Subcutaneous abdominal adipose tissue (tissue), 5 donors: ENCODE data around the gene CYP3A5.
"Not testable (repeated sequence)": the region's sequence is repeated elsewhere in the genome, so short reads cannot be mapped to it uniquely, and the experiment has no call there.

Experiments used
- H3K27ac ChIP-seq: one replicate; pipeline ENCODE4 v1.7.0; 2013; ENCODE audit warnings: low read depth, mild to moderate bottlenecking, inconsistent platforms, low read length, moderate library complexity
- H3K27me3 ChIP-seq, 5 donors: one replicate each; pipeline ENCODE4 v1.7.0; 2013; ENCODE audit warnings: low read length in 5 of 5, inconsistent platforms in 1 of 5; ENCODE audit not compliant: control insufficient read depth in 5 of 5, insufficient read depth in 4 of 5
- H3K36me3 ChIP-seq, 5 donors: one replicate each; pipeline ENCODE4 v1.7.0; 2013; ENCODE audit warnings: low read length in 5 of 5; ENCODE audit not compliant: control insufficient read depth in 5 of 5, insufficient read depth in 5 of 5
- H3K4me1 ChIP-seq, 5 donors: one replicate each; pipeline ENCODE4 v1.7.0; 2013; ENCODE audit warnings: low read length in 5 of 5, mild to moderate bottlenecking in 3 of 5, moderate library complexity in 1 of 5; ENCODE audit not compliant: control insufficient read depth in 5 of 5, insufficient read depth in 5 of 5
- H3K4me3 ChIP-seq, 5 donors: one replicate each; pipeline ENCODE4 v1.7.0; 2013; ENCODE audit warnings: low read length in 5 of 5, low read depth in 1 of 5
- H3K9ac ChIP-seq, 5 donors: one replicate each; pipeline ENCODE4 v1.7.0; 2013; ENCODE audit warnings: low read length in 5 of 5, mild to moderate bottlenecking in 4 of 5, moderate library complexity in 3 of 5
- H3K9me3 ChIP-seq, 5 donors: one replicate each; pipeline ENCODE4 v1.7.0; 2013; ENCODE audit warnings: low read length in 5 of 5; ENCODE audit not compliant: control insufficient read depth in 5 of 5
- donor health status: healthy.
- donor health status: healthy.
- donor health status: healthy.
- donor health status: healthy.
- donor health status: healthy.

Gene CYP3A5

DNA sequence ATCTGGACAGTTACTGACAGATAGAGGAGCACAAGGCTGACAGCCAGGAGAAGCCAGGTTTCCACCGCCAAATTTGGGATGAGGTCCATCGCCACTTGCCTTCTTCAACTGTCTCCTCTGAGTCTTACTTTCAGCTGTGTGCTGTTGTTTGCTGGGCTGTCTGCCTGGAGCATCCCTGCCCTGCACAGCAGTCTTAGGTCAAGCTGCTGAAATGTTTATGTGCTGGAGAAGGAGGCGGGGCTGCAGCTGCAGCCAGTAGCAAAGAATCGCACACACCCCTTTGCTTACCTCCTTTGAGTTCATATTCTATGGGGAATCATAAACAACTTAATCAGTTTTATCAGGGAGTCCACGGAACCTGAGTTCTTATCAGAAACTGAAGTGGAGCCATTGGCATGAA, 20.1 kb upstream of the CYP3A5 start:
- H3K9ac ChIP-seq = no peak overlapping the region
- H3K4me1 ChIP-seq = no peaks in the 10 kb centered on the region
- H3K4me3 ChIP-seq = no peak overlapping the region
- H3K36me3 ChIP-seq = no peaks in the 10 kb centered on the region
- H3K27ac ChIP-seq = no peak overlapping the region
- H3K27me3 ChIP-seq = no peaks in the 10 kb centered on the region
- H3K9me3 ChIP-seq = no peaks in the 10 kb centered on the region

DNA sequence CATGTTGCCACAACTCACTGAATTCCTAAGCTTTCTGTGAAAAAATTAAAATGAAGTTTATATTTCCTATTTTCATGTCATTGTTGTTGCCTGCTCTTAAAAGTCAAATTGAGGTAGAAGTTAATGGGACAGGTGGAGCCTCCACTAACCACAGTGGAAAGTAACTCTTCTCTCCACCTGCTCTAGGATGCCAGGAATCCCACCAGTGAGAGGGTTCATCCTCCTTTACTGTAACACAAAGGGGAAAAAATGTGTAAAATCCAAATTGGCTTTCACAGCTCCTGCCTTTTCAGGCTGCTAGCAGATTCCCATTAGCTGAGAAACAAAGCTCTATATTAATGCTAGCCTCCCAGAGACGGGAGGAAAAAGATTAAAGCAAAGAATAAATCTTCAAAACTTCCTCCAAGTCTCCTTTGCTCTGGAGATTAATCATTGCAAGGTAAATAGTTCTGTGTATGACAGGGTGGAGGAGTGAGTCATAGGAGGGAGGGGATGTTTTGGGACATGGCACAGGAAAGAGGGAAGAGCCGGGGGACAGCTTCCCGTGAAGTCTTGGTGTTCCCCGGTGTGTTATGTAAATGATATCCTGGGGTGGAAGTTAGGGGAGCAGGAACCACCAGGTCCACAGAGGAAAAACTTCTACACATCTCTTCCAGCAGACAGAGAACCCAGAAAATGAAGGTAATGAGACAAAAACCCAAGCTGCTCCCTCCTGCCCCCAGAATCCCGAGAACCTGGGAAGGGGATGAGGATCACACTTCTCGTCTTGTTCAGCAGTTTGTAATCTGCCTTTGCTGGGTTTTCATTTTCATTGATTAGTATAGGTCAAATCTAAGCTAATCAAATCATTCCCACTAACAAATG, 19.3 kb upstream of the CYP3A5 start:
- H3K4me3 ChIP-seq, H3K27me3 ChIP-seq, H3K9me3 ChIP-seq, H3K27ac ChIP-seq, H3K9ac ChIP-seq, H3K4me1 ChIP-seq, H3K36me3 ChIP-seq: not testable (repeated sequence)

DNA sequence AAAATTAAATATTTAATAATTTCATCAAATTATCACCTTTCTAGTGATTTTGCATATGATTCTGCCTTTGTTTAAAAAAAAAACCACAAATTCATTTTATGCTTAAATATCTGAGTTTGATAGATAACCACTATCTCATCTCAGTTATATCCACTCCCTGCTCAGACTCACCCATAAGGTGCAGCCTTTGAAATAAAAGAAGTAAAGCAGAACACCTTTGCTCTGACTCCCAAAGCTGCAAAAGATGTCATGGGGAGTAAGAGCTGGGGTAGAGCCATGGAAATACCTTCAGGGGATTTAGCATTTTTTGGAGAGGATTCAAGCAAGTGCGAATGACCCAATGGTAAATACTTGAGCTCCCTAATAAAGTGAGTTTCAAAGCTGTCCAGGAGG, 15.1 kb upstream of the CYP3A5 start:
- peaks cover 0 to 3% (median 0%) of the 10 kb centered on the region in 5 donors for H3K9me3 ChIP-seq
- no peak overlapping the region for H3K9ac ChIP-seq
- H3K36me3 ChIP-seq = no peaks in the 10 kb centered on the region
- no peaks in the 10 kb centered on the region for H3K4me1 ChIP-seq
- H3K27me3 ChIP-seq = no peaks in the 10 kb centered on the region
- no peak overlapping the region for H3K27ac ChIP-seq
- no peak overlapping the region for H3K4me3 ChIP-seq

DNA sequence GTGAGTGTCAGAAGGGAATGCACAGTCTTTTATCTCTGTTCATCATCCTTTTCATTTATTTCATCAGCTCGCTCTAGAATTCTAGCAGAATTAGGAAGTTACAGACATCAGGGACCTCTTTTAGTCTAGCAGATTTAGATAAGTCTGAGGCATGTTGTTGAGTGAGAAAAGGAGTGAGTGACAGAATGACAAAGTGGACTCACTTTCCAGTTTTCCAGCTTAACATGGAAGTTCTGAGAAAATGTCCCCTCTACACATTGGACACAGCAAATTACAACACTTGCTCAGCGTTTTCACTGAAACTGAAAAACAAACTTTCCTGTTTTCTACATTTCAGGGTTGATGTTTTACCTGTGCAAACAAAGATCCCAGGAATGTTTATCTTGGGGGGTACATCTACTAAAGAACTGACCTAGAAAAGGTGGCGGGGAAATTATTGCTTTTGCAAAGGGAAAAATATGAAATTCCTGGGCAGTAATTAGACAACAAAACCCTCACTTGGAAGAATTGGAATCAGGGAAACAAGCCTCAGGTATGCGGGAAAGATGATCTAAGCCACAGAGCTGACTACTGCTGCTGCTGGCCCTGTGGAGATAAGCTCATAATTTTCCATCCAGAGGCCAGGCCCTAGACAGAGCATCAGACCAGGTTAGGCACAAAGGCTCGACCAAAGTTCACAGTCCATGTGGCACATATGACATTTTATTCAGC, 14.6 kb upstream of the CYP3A5 start:
- Histone ChIP-seq H3K4me3 (no peak overlapping the region), H3K27ac (no peak overlapping the region), H3K27me3 (no peaks in the 10 kb centered on the region), H3K36me3 (no peaks in the 10 kb centered on the region), H3K9ac (no peak overlapping the region), H3K4me1 (no peaks in the 10 kb centered on the region), H3K9me3 (peaks cover 0 to 3% (median 0%) of the 10 kb centered on the region in 5 donors)

DNA sequence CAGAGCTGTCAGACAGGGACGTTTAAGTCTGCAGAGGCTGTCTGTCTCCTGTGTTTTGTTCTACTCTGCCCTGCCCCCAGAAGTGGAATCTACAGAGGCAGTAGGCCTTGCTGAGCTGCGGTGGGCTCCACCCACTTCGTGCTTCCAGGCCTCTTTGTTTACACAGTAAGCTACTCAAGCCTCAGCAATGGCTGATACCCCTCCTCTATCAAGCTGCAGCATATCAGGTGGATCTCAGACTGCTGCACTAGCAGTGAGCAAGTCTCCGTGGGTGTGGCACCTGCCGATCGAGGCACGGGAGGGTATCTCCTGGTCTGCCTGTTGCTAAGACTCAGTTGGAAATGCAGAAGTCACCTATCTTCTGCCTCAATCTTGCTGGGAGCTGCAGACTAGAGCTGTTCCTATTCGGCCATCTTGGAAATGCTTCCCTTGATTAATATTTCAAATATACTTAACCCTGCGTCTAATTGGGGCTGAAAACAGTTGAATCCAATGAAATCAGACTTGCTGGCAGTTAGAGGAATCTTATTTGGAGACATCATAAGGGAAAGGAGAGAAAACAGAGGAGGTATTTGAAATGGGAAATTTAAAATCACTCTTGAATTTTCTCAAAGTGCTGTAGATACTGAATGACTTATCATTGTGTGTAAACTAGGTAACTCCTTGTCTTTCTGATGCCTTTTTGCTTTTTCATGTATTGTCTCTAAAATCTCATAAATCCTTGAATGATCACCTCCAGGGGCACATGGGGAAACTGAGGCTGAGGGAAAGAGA, 13.8 kb upstream of the CYP3A5 start:
- Histone ChIP-seq H3K27me3 (no peaks in the 10 kb centered on the region), H3K9me3 (peaks cover 0 to 3% (median 0%) of the 10 kb centered on the region in 5 donors), H3K9ac (no peak overlapping the region), H3K36me3 (no peaks in the 10 kb centered on the region), H3K27ac (no peak overlapping the region), H3K4me3 (no peak overlapping the region), H3K4me1 (no peaks in the 10 kb centered on the region)

DNA sequence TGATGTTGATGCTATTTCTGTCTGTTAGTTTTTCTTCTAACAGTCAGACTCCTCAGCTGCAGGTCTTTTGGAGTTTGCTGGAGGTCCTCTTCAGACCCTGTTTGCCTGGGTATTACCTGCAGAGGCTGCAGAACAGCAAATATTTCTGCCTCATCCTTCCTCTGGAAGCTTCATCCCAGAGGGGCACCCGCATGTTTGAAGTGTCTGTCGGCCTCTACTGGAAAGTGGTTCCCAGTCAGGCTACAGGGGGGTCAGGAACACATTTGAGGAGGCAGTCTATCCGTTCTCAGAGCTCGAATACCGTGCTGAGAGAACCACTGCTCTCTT, 13.3 kb upstream of the CYP3A5 start:
- H3K27me3 ChIP-seq = no peaks in the 10 kb centered on the region
- H3K4me3 ChIP-seq = no peak overlapping the region
- no peaks in the 10 kb centered on the region for H3K4me1 ChIP-seq
- peaks cover 0 to 3% (median 0%) of the 10 kb centered on the region in 5 donors for H3K9me3 ChIP-seq
- no peak overlapping the region for H3K27ac ChIP-seq
- H3K36me3 ChIP-seq = no peaks in the 10 kb centered on the region
- no peak overlapping the region for H3K9ac ChIP-seq

DNA sequence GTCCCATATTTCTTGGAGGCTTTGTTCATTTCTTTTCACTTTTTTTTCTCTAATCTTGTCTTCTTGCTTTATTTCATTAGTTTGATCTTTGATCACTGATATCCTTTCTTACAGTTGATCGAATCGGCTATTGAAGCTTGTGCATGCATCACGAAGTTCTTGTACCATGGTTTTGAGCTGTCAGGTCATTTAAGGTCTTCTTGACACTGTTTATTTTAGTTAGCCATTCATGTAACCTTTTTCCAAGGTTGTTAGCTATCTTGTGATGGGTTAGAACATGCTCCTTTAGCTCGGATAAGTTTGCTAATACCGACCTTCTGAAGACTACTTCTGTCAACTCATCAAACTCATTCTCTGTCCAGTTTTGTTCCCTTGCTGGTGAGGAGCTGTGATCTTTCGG, 12.8 kb upstream of the CYP3A5 start:
- not testable (repeated sequence) for H3K27me3 ChIP-seq, H3K9ac ChIP-seq, H3K4me1 ChIP-seq, H3K9me3 ChIP-seq, H3K36me3 ChIP-seq, H3K4me3 ChIP-seq, H3K27ac ChIP-seq

DNA sequence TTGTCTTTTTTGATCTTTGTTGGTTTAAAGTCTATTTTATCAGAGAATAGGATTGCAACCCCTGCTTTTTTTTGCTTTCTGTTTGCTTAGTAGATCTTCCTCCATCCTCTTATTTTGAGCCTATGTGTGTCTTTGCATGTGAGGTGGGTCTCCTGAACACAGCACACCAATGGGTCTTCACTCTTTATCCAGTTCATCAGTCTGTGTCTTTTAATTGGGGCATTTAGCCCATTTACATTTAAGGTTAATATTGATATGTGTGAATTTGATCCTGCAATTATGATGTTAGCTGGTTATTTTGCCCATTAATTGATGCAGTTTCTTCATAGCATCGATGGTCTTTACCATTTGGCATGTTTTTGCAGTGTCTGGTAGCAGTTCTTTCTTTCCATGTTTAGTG, 11.9 kb upstream of the CYP3A5 start:
- not testable (repeated sequence) for H3K4me3 ChIP-seq, H3K9ac ChIP-seq, H3K9me3 ChIP-seq, H3K36me3 ChIP-seq, H3K27ac ChIP-seq, H3K4me1 ChIP-seq, H3K27me3 ChIP-seq

DNA sequence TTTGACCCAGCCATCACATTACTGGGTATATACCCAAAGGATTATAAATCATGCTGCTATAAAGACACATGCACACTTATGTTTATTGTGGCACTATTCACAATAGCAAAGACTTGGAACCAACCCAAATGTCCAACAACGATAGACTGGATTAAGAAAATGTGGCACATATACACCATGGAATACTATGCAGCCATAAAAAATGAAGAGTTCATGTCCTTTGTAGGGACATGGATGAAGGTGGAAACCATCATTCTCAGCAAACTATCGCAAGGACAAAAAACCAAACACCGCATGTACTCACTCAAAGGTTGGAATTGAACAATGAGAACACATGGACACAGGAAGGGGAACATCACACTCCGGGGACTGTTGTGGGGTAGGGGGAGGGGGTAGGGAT, 11.1 kb upstream of the CYP3A5 start:
- not testable (repeated sequence) for H3K9ac ChIP-seq, H3K36me3 ChIP-seq, H3K4me1 ChIP-seq, H3K27ac ChIP-seq, H3K27me3 ChIP-seq, H3K4me3 ChIP-seq, H3K9me3 ChIP-seq
